H1 (cell line): ENCODE results near the gene ACTR2. TPM values are rescaled to one million over a fixed set of nuclear protein-coding genes. Genes with fewer than 3 reads are reported as not detected.

ENCODE experiments used
- CTCF ChIA-PET: fragments of 300-600 bp; sonication (Branson Sonifier 250); formaldehyde crosslinking; loops from one replicate; lab custom pipeline; 2021; ENCODE audit not compliant: partially characterized antibody; lab: Charles Lee
- POLR2A ChIA-PET: fragments of 300-600 bp; sonication (Branson Sonifier 250); formaldehyde crosslinking; loops from one replicate; lab custom pipeline; 2021; ENCODE audit warnings: inconsistent platforms; ENCODE audit not compliant: partially characterized antibody; lab: Charles Lee
- DNase-seq, 2 experiments: peaks; one replicate each; pipeline versions ENCODE4 v3.0.0 to v3.0.0-alpha.2; 2010 to 2022; ENCODE audit warnings: low spot score in 2 of 2, low read depth in 1 of 2, mixed read lengths in 1 of 2
- FAIRE-seq: peaks from 2 replicates; lab custom pipeline; 2011; peaks lifted over from hg19 to GRCh38; lab: Jason Lieb, UNC
- H2AFZ ChIP-seq: 2 replicates; pipeline ENCODE4 v1.8.1; 2012; ENCODE audit warnings: low read length, inconsistent platforms
- H2AK5ac ChIP-seq: 2 replicates; pipeline ENCODE4 v1.6.1; 2013; ENCODE audit warnings: low read depth, low read length
- H2BK120ac ChIP-seq: replicated peaks from 2 replicates; pipeline ENCODE3; 2013; ENCODE audit warnings: low read depth, low read length, inconsistent platforms
- H2BK12ac ChIP-seq: 2 replicates; pipeline ENCODE4 v1.6.1; 2013; ENCODE audit warnings: low read depth, low read length
- H2BK15ac ChIP-seq: 2 replicates; pipeline ENCODE4 v1.6.1; 2013; ENCODE audit warnings: low read length
- H2BK20ac ChIP-seq: 2 replicates; pipeline ENCODE4 v1.6.1; 2013; ENCODE audit warnings: low read length
- H2BK5ac ChIP-seq: 2 replicates; pipeline ENCODE4 v1.6.1; 2013; ENCODE audit warnings: low read depth, low read length
- H3K14ac ChIP-seq: 2 replicates; pipeline ENCODE4 v1.6.1; 2013; ENCODE audit warnings: inconsistent platforms; ENCODE audit not compliant: insufficient read length
- H3K18ac ChIP-seq: 2 replicates; pipeline ENCODE4 v1.6.1; 2013; ENCODE audit warnings: low read length; ENCODE audit errors: extremely low read depth
- H3K23ac ChIP-seq: 2 replicates; pipeline ENCODE4 v1.6.1; 2013; ENCODE audit warnings: inconsistent platforms; ENCODE audit not compliant: insufficient read length
- H3K23me2 ChIP-seq: 2 replicates; pipeline ENCODE4 v1.6.1; 2013; ENCODE audit warnings: low read depth, low read length
- H3K27ac ChIP-seq: 2 replicates; pipeline ENCODE4 v1.6.1; 2011; ENCODE audit warnings: low read depth, low read length, inconsistent platforms
- H3K27me3 ChIP-seq, 4 experiments: replicated peaks in 1 of 4; 1 replicate in 1 of 4; 2 replicates in 3 of 4; pipeline versions ENCODE4 v1.6.1 to v1.8.1; 2011 to 2013; ENCODE audit warnings: low read length in 3 of 4, mild to moderate bottlenecking in 3 of 4, inconsistent platforms in 2 of 4, mixed read lengths in 2 of 4, moderate library complexity in 1 of 4; ENCODE audit not compliant: control insufficient read depth in 3 of 4, insufficient read depth in 3 of 4; ENCODE audit errors: extremely low read depth in 1 of 4
- H3K36me3 ChIP-seq, 4 experiments: 2 replicates each; pipeline versions ENCODE4 v1.6.1 to v1.8.1; 2011 to 2013; ENCODE audit warnings: mild to moderate bottlenecking in 4 of 4, low read length in 3 of 4, moderate library complexity in 2 of 4, control low read depth in 1 of 4, inconsistent platforms in 1 of 4; ENCODE audit not compliant: insufficient read depth in 4 of 4, control insufficient read depth in 2 of 4
- H3K4ac ChIP-seq: replicated peaks from 2 replicates; pipeline ENCODE3; 2013; ENCODE audit warnings: low read length, low read depth, mixed read lengths, inconsistent platforms; ENCODE audit not compliant: insufficient read length
- H3K4me1 ChIP-seq, 4 experiments: replicated peaks in 1 of 4; 1 replicate in 1 of 4; 2 replicates in 3 of 4; pipeline versions ENCODE4 v1.6.1 to v1.8.1; 2011 to 2013; ENCODE audit warnings: low read length in 3 of 4, inconsistent platforms in 2 of 4, mixed read lengths in 1 of 4; ENCODE audit not compliant: insufficient read depth in 4 of 4, control insufficient read depth in 3 of 4
- H3K4me2 ChIP-seq, 2 experiments: 2 replicates each; pipeline versions ENCODE4 v1.6.1 to v1.8.1; 2011 to 2013; ENCODE audit warnings: low read depth in 2 of 2, low read length in 2 of 2, control low read depth in 1 of 2, inconsistent platforms in 1 of 2, mild to moderate bottlenecking in 1 of 2; ENCODE audit not compliant: insufficient read depth in 1 of 2
- H3K4me3 ChIP-seq, 4 experiments: fragments of 200-600, 300-600 bp in 1 of 4; sonication (generic), shearing (Covaris generic), sonication (Bioruptor Twin) in 1 of 4; 2 replicates each; pipeline versions ENCODE4 v1.5.1 to v1.8.1; 2011 to 2016; ENCODE audit warnings: low read length in 4 of 4, low read depth in 3 of 4, control low read depth in 2 of 4, inconsistent platforms in 2 of 4, mild to moderate bottlenecking in 2 of 4, mixed read lengths in 1 of 4, moderate library complexity in 1 of 4; ENCODE audit not compliant: insufficient read depth in 2 of 4; ENCODE audit errors: extremely low read depth in 1 of 4
- H3K56ac ChIP-seq: replicated peaks from 2 replicates; pipeline ENCODE3; 2013; ENCODE audit warnings: low read depth, mild to moderate bottlenecking, mixed read lengths, low read length, inconsistent platforms; ENCODE audit not compliant: insufficient read length
- H3K79me1 ChIP-seq: 2 replicates; pipeline ENCODE4 v1.6.1; 2013; ENCODE audit warnings: low read depth, low read length, control low read depth
- H3K79me2 ChIP-seq, 2 experiments: 2 replicates each; pipeline versions ENCODE4 v1.6.1 to v1.8.1; 2012 to 2013; ENCODE audit warnings: low read length in 2 of 2, mild to moderate bottlenecking in 2 of 2, inconsistent platforms in 1 of 2; ENCODE audit not compliant: insufficient read depth in 2 of 2, control insufficient read depth in 1 of 2
- H3K9ac ChIP-seq, 4 experiments: replicated peaks in 1 of 4; 1 replicate in 1 of 4; 2 replicates in 3 of 4; pipeline versions ENCODE4 v1.6.1 to v1.8.1; 2011 to 2013; ENCODE audit warnings: low read depth in 3 of 4, low read length in 3 of 4, control low read depth in 2 of 4, mild to moderate bottlenecking in 2 of 4, moderate library complexity in 2 of 4, inconsistent platforms in 1 of 4; ENCODE audit errors: extremely low read depth in 1 of 4
- H3K9me3 ChIP-seq, 2 experiments: 2 replicates each; pipeline versions ENCODE4 v1.6.1 to v1.8.1; 2012 to 2013; ENCODE audit warnings: mild to moderate bottlenecking in 2 of 2, moderate library complexity in 2 of 2, control low read depth in 1 of 2, inconsistent platforms in 1 of 2, low read depth in 1 of 2, low read length in 1 of 2, mixed read lengths in 1 of 2; ENCODE audit not compliant: insufficient read depth in 2 of 2
- H4K20me1 ChIP-seq, 2 experiments: replicated peaks in 1 of 2; 2 replicates each; pipeline versions ENCODE3 to v1.8.1; 2011 to 2013; ENCODE audit warnings: inconsistent platforms in 2 of 2, low read length in 2 of 2, mild to moderate bottlenecking in 1 of 2; ENCODE audit not compliant: insufficient read depth in 2 of 2, control insufficient read depth in 1 of 2
- H4K5ac ChIP-seq: 2 replicates; pipeline ENCODE4 v1.6.1; 2013; ENCODE audit warnings: low read length, low read depth, mixed read lengths, inconsistent platforms; ENCODE audit not compliant: insufficient read length
- H4K8ac ChIP-seq: 2 replicates; pipeline ENCODE4 v1.8.0; 2013; ENCODE audit warnings: mild to moderate bottlenecking, moderate library complexity, low read length, inconsistent platforms; ENCODE audit not compliant: insufficient read depth; ENCODE audit errors: extremely low read depth
- H4K91ac ChIP-seq: replicated peaks from 2 replicates; pipeline ENCODE3; 2013; ENCODE audit warnings: low read length, mixed read lengths, inconsistent platforms; ENCODE audit not compliant: insufficient read length
- ATF3 ChIP-seq: IDR thresholded peaks from 2 replicates; pipeline ENCODE4 v1.6.1; 2011; ENCODE audit warnings: low read depth, mild to moderate bottlenecking, low read length; ENCODE audit not compliant: insufficient read depth
- CBX8 ChIP-seq: fragments of 300-800, 300-1000 bp; sonication (generic); IDR thresholded peaks from 2 replicates; pipeline ENCODE4 v1.7.1; 2016; ENCODE audit warnings: low read depth, low read length, borderline replicate concordance
- CREB1 ChIP-seq: IDR thresholded peaks from 2 replicates; pipeline ENCODE4 v1.6.1; 2012; ENCODE audit warnings: inconsistent platforms
- EP300 ChIP-seq, 2 experiments: IDR thresholded peaks; 1 replicate in 1 of 2; 2 replicates in 1 of 2; pipeline ENCODE4 v1.6.1; 2011 to 2012; ENCODE audit warnings: low read depth in 2 of 2, low read length in 2 of 2, mild to moderate bottlenecking in 2 of 2, borderline replicate concordance in 1 of 2, inconsistent platforms in 1 of 2, moderate library complexity in 1 of 2
- GABPA ChIP-seq: IDR thresholded peaks from 2 replicates; pipeline ENCODE4 v1.6.1; 2011; ENCODE audit warnings: mild to moderate bottlenecking, low read length, moderate library complexity, borderline replicate concordance; ENCODE audit not compliant: insufficient read depth
- HDAC2 ChIP-seq, 2 experiments: fragments of 300-600 bp in 1 of 2; sonication (generic) in 1 of 2; IDR thresholded peaks; 2 replicates each; pipeline ENCODE4 v1.6.1; 2011 to 2012; ENCODE audit warnings: low read depth in 2 of 2, low read length in 2 of 2, mild to moderate bottlenecking in 2 of 2, moderate library complexity in 2 of 2, borderline replicate concordance in 1 of 2, inconsistent platforms in 1 of 2
- JUN ChIP-seq: IDR thresholded peaks from 2 replicates; pipeline ENCODE4 v1.6.1; 2011; ENCODE audit warnings: low read depth, mild to moderate bottlenecking, improper control_type of control experiment, low read length
- MAFK ChIP-seq: IDR thresholded peaks from 2 replicates; pipeline ENCODE4 v1.6.1; 2012; ENCODE audit warnings: low read depth, mild to moderate bottlenecking, improper control_type of control experiment, low read length
- POLR2A ChIP-seq, 2 experiments: IDR thresholded peaks; 1 replicate in 1 of 2; 2 replicates in 1 of 2; pipeline ENCODE4 v1.6.1; 2011; ENCODE audit warnings: low read depth in 2 of 2, low read length in 2 of 2, mild to moderate bottlenecking in 2 of 2; ENCODE audit errors: control extremely low read depth in 1 of 2
- RXRA ChIP-seq: IDR thresholded peaks from 2 replicates; pipeline ENCODE4 v1.6.1; 2011; ENCODE audit warnings: low read depth, mild to moderate bottlenecking, low read length, moderate library complexity; ENCODE audit not compliant: insufficient read depth
- TCF12 ChIP-seq: IDR thresholded peaks from 2 replicates; pipeline ENCODE4 v1.6.1; 2011; ENCODE audit warnings: low read depth, mild to moderate bottlenecking, low read length
- USF2 ChIP-seq: IDR thresholded peaks from 2 replicates; pipeline ENCODE4 v1.6.1; 2011; ENCODE audit warnings: low read length, improper control_type of control experiment
- WGBS, 2 experiments: shearing (Covaris generic) in 1 of 2; methylation state at CpG; one replicate each; pipeline versions ENCODE4 v1.1.6 to v1.1.7; 2013 to 2015; ENCODE audit warnings: low lambda C conversion rate in 2 of 2, mixed read lengths in 2 of 2, inconsistent platforms in 1 of 2, low coverage in 1 of 2, missing lambda C conversion rate in 1 of 2; ENCODE audit not compliant: insufficient replicate concordance in 2 of 2, insufficient coverage in 1 of 2, insufficient read length in 1 of 2; ENCODE audit errors: extremely low coverage in 1 of 2, missing lambda C conversion rate in 1 of 2; 5-methylcytosine and 5-hydroxymethylcytosine counted together
- polyA plus RNA-seq, 7 experiments: library from polyadenylated mRNA; depleted of rRNA in 3 of 7; stranded (reverse) in 5 of 7; unstranded in 2 of 7; fragments of >200 nt in 5 of 7; fragments of 200-250 nt in 2 of 7; gene quantifications; 1 replicate in 5 of 7; 2 replicates in 1 of 7; 4 replicates in 1 of 7; pipeline versions ENCODE4 v1.2.1 to v1.2.3, GENCODE V29; 2011 to 2013; ENCODE audit warnings: missing spikeins in 2 of 7, mixed read lengths in 2 of 7
- total RNA-seq: library from RNA; stranded (reverse); fragmentation: NEBNext Ultra II Directional; extraction: Animal tissue kit (Norgen Biotek cat#: 25700); gene quantifications from 2 replicates; pipeline ENCODE4 v1.2.1, GENCODE V29; 2021

ACTR2 gene
- total and polyA plus RNA-seq, 2 of the 8 experiments (the other 6 are each of a cell fraction or from before 2014, with no cell fraction given): 28.3 to 171 TPM

GRCh38 chr2:65276609-65277008, 49.0 kb downstream of the ACTR2 start:
- Histone ChIP-seq H3K56ac (no peak overlapping the region), H3K4ac (no peak overlapping the region), H3K9ac (no peak overlapping the region), H4K5ac (no peak overlapping the region), H3K23ac (no peak overlapping the region), H2BK12ac (no peak overlapping the region), H3K79me1 (no peaks in the 10 kb centered on the region), H2BK5ac (no peak overlapping the region), H2BK20ac (no peak overlapping the region), H3K18ac (no peak overlapping the region), H3K23me2 (no peaks in the 10 kb centered on the region), H3K4me3 (no peak overlapping the region), H2BK120ac (no peak overlapping the region), H4K91ac (no peak overlapping the region), H2AK5ac (no peak overlapping the region), H3K79me2 (no peaks in the 10 kb centered on the region), H4K8ac (no peak overlapping the region), H2BK15ac (no peak overlapping the region), H3K4me1 (0 out of 7 replicates have a peak, but pooled peaks cover 0 to 1% (median 0%) of the 10 kb centered on the region in 4 experiments), H4K20me1 (peaks cover 2 to 16% of the 10 kb centered on the region in 2 experiments), H3K4me2 (no peak overlapping the region), H3K36me3 (peaks cover 0 to 8% (median 3%) of the 10 kb centered on the region in 4 experiments; a peak in 2 of 8 replicates), H3K9me3 (no peaks in the 10 kb centered on the region), H3K14ac (no peak overlapping the region), H3K27me3 (peaks cover 44 to 89% (median 83%) of the 10 kb centered on the region in 4 experiments), H2AFZ (no peak overlapping the region), H3K27ac (no peak overlapping the region)
- FAIRE-seq (no peak), DNase-seq (no peak)
- POLR2A ChIA-PET: interaction anchor here (0.6 to 1.3 kb wide), 4 partner anchors 14 to 160 kb away, joined by 3 to 4 read pairs (median 4); no protein-coding TSS in a partner anchor
- WGBS, 2 experiments: 87% methylated on average over 5 of the region's 5 CpGs; no CpG with 5 or more reads in 1 of the 2 experiments
- CTCF ChIA-PET: interaction anchor here (1.0 to 2.1 kb wide), 5 partner anchors 9 to 205 kb away, joined by 3 to 8 read pairs (median 5); no protein-coding TSS in a partner anchor
- TF ChIP-seq JUN: no peak
- no peak for TF ChIP-seq GABPA
- no peak for TF ChIP-seq RXRA
- no peak for TF ChIP-seq CBX8
- no peak for TF ChIP-seq POLR2A (IDR thresholded peaks at IDR 0.05; ENCODE audit: control extremely low read depth in 1 of 2, low read depth in 2 of 2, low read length in 2 of 2)
- no peak for TF ChIP-seq MAFK
- TF ChIP-seq ATF3: no peak
- TF ChIP-seq TCF12: no peak
- no peak for TF ChIP-seq HDAC2 (IDR thresholded peaks at IDR 0.05; ENCODE audit: borderline replicate concordance in 1 of 2, low read depth in 2 of 2, low read length in 2 of 2)
- no peak for TF ChIP-seq EP300 (IDR thresholded peaks at IDR 0.05; ENCODE audit: borderline replicate concordance in 1 of 2, low read depth in 2 of 2, low read length in 2 of 2)
- no peak for TF ChIP-seq CREB1
- TF ChIP-seq USF2: no peak
